ENCODE results near the gene NPLOC4.

NPLOC4 gene

DNA sequence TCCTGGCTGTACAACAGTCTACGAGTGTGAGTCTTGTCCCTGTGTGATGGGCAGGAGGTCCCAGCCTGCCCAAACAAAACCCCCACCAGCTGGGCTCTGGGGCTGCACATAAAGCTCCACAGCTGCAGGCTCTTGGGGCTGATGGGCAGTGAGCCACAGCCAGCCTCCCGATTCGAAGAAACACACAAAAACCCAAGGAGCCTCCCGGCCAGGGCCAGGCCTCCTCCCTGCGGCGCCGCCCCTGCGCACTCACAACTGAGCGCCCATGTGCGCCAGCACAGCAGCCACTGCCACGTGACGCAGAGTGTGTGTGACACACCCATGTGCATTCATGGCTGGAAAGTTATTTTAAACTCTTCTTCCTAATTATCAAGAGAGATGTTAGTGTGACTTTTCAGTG lies 54.2 kb downstream of the NPLOC4 start:
- no peak for DNase-seq

DNA sequence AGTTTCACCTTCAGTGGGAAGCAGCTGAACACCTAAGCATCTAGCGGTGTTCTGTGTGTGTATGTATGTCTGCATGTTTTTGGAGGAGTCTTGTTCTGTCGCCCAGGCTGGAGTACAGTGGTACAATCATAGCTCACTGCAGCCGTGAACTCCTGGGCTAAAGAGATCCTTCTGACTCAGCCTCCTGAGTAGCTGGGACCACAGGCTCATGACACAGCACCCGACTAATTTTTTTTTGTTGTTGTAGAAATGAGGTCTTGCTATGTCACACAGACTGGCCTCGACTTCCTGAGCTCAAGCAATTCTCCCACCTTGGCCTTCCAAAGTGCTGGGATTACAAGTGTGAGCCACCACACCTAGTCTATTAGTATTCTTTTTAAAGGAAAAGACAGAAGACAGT lies 54.6 kb downstream of the NPLOC4 start:
- no peak for DNase-seq

DNA sequence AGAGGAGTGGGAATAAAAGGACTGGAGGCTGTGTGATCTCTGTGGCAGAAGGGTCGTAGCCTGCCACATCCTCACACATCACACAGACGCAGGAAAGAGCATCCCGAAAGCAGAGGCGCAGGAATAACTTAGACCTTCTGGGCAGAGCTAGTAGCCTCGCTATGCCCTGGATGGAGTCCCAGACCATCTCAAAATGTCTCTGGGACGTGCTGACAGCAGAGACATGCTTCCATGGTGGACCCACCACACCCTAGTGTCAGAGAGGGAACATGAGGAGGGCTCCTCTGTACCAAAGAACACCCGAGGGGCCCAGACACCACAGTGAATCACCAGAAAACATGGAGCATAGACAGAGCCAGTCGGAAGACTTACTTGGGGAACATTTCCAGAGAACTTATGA lies 55.2 kb downstream of the NPLOC4 start:
- no peak for DNase-seq

GRCh38 chr17:81580481-81580880 lies 56.4 kb downstream of the NPLOC4 start:
- DNase-seq, result peak; percentile 53

DNA sequence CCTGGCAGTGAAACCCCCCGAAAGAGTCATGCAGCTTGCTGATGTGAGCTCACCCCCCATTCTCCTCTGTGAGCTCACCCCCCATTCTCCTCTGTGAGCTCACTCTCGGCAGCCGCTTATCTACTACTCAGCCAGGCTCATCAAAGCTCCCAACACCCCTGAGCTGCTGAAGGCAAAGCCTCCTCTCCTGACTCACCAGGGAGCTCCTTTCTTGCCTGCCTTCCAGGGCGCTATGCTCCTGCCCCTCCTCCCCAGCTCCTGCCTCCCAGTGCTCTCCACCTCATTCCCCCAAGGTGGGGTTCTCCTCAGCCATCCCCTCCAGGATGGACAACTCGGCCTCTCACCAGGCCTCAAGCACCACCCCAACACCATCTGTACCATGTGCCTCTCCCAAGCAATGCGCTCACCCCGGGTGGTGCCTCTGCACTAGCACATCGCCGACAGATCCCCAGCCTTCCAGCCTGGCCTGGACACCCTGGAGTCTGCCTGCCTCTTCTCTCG lies 57.0 kb downstream of the NPLOC4 start:
- DNase-seq, result peak; percentile 36

DNA sequence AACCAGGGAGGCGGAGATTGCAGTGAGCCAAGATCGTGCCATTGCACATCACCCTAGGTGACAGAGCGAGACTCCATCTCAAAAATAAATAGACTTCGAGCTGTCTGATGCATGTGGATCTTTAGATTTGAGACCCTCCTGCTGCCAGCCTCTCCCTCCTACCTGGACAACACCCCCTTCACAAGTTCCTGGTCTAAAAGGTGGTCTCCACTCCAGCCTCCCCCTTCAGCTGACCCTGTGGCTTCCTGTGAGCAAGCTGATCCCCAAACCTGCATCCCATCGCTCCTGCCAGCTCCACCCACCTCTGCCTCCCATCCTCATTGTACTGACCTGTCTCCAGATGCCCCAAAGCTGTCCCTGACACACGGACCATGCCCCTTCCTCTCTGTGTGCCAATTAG lies 57.6 kb downstream of the NPLOC4 start:
- DNase-seq, result no peak

GRCh38 chr17:81578561-81579225 lies 58.2 kb downstream of the NPLOC4 start:
- DNase-seq, result no peak

- no peak for DNase-seq
Measured at GRCh38 chr17:81578038-81578441, 58.9 kb downstream of the NPLOC4 start.

DNA sequence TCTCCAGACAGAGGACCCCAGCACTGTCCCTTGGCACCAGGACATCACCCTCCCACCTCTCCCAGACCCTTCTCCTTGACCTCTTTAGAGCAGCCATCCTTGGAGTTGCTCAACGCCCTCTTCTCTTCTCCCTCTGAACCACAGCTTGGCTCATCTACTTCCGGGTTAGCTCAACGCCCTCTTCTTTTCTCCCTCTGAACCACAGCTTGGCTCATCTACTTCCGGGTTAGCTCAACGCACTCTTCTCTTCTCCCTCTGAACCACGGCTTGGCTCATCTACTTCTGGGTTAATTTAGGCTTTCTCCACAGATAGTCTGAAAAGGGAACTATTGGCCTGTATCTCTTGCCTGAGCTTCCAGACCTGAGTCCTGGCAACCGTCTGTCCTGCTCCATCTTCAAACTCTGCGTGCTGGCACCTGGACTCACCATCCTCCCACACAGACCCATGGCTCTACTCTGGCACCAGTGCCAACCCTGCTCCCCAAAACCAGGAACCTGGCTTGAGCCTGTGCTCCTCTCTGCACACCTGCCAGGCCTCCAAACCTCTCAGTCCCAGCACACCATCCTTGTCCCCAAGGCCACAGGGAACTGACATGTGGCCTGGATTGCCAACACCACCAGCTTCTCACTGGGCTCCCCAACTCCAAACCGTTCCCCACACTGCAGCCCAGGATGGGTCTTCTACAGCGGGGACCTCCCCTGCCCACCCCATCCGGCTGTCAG lies 59.5 kb downstream of the NPLOC4 start:
- DNase-seq, result no peak

DNA sequence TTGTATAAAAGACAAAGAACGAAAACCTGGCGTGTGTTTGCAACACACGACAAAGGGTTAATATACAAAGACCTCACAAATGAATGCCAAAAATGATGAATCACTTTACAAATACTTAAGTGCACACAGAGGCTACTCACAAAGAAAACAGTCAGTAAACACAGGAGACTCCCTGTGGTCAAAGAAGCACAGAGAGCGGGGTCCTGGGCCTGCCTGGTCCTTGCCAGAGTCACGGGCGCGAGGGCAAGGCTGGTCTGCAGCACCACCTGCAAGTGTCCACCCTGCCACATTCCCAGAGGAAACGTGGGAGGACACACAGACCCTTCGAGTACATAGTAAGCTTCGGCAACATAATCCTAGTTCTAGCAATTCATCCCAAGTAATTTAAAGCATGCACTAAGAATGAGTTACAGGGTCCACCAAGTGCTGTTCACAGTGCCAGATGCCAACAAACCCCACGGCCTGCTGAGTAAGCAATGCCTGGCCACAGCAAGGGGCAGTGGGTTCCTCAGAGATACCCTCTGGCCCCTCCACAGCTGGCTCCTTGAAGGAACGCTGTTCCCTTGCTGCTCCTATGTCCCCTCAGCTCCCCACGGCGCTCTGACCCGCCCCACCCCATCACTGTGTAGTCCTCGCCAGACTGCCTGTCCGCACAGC lies 60.2 kb downstream of the NPLOC4 start:
- DNase-seq, result no peak

DNA sequence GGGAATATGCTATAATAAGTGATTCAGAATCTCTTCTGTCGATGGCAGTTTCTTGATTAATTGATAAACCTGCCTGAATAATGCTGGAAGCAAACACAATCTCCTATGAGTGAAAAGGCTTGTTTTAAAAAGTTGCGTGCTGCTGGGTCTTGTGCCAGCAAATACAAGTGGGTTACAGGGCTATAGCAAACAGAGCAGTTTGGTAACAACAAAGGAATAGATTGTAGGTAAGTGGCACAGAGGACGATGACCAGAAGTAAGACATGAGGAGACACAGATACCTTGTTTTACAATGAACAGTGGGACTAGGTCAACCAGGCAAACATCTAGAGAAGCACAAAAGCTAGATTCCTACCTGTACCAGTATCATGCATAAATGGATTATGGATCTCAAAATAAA lies 61.1 kb downstream of the NPLOC4 start:
- no peak for DNase-seq

DNA sequence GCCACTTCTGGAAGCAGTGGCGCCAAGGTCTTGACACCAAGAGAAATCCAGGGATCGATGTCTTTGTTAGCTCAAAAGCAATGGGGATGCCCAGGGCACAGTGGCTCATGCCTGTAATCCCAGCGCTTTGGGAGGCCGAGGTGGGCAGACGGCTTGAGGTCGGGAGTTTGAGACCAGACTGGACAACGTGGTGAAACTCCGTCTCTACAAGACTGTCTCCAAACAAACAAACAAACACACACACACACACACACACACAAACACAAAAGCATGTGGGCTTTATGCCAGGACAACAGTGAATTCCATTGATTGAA lies 62.3 kb downstream of the NPLOC4 start:
- no peak for DNase-seq

DNA sequence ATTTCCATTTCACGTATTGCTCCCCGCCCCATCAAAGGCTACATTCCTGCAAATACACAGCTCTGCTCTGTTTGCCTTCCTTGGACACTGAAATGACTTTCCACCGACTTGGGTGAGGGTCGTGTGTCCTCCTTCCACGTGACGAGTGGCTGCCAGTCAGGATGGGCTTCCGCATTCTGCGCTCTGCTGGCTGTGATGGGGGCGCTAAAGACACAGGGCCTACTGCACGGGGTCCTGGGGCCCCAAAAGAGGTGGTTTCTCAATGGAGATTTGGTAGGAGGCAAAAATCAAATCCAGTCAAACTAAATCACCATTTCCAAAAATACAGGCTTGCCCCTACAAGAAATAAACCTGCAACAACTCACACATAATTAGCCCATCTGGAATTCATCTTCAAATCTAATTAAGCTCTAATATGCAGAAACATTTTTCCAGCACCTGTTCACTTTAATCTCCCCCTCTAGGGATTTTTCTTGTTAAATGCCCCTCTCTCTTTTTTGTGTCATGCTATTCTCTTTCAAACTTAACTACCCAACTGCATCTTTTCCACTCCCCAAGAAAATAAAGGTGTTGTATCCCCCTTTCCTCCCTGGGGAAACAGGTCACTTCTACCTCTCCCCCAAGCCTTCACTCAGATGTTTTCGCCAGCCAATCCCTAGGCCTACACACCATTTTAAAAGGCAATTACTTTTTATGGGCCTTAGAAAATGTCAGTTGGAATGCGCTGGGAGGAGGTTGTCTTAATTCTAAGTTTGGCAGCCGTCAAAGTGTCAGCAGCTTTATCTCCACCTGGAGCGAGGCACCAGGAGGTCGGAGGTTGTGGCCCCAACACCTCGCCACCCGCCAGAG lies 62.9 kb downstream of the NPLOC4 start:
- no peak for DNase-seq

GRCh38 chr17:81572563-81573168 lies 64.2 kb downstream of the NPLOC4 start:
- DNase-seq, result no peak

- no peak for DNase-seq
Measured at GRCh38 chr17:81570964-81571363, 65.9 kb downstream of the NPLOC4 start.

GRCh38 chr17:81569986-81570514 lies 66.9 kb downstream of the NPLOC4 start:
- no peak for DNase-seq

DNA sequence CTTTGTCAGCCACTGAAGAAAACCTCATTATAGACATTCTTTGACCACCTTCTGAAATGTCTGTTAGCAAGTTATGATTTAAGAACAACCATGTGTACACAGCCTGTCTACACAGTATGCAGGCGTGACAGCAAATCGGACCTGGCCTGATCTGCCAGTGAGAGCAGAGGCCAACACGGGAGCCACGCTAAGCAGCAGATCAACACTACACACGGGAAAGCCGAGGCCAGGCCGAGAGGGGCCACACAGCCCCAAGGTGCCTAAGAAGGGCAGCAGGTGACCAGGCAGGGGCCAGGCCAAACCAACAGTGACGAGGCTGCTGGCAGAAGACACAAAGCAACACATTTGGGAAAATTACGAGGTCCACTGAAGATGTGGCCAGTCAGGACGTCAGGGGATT lies 68.5 kb downstream of the NPLOC4 start:
- no peak for DNase-seq

GRCh38 chr17:81567191-81567590 lies 69.7 kb downstream of the NPLOC4 start:
- DNase-seq, result no peak

DNA sequence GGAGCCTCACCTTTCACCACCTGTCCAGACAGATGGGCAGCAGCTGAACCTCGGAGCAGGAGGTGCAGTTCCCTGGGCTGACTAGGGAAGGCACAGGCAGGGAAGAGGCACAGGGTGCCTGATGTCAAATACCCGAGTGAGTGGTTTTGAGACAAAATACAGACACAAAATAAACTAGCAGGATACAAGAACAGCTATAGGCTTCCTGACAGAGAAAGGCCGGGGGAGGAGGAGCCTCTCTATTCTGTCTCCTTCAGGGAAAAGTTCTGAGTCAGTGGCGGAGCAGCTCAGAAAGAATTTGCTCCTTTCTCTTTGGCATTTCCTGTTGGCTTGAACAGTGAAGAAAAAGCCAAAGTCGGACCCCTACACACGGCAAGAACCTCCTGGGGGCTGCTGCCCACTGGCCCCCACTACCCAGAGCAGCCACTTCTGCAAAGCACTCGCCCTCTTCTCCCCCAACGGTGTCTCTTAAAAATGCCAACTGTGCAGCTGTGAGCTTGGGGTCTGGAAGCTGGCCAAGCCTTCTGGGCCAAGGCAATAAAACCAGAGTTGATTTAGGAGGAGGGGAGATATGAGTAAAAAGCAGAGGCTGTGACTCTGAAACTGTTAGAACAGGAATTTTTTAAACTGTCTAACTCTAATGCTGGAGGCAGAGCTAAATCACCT lies 70.3 kb downstream of the NPLOC4 start:
- DNase-seq, result peak; percentile 83

DNA sequence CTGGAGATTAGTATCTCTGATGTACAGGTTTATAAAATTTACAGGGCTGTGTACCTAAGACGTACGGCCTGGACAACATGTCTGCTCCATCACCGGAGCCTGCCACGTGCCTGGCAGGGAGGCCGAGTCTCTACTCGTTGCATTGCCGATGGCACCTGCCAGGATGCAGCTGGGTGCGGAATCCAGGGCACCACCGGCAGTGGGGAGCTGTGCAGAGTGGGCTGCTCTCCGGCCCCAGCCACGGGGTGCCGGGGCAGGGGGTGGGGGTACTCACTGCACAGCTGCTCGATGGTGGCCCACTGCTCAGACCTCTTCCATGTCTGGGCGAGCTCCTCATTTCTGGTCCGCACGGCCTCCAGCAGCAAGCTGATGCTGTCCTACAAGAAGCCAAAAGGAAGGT lies 71.7 kb downstream of the NPLOC4 start:
- DNase-seq, result no peak

DNA sequence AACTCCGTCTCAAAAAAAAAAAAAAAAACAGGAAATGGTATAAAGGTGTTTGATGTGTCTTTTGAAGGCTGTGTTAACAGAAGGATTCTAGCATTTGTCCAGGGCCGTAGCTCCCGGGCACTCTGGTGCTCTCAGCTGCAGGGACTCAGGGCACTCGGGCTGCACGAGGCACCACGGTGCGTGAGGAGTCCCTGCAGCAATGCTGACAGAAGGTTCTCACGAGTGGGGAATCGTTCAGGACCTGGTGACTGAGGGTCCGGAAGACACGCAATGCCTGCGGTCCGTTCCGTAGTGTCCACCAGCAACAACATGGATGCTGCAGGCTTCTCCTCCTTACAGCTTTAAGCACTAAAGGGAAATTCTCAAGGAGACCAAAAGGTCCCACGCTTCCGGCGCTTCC lies 72.1 kb downstream of the NPLOC4 start:
- no peak for DNase-seq

Measured in hematopoietic multipotent progenitor cell treated with erythropoietin and hydrocortisone succinate and interleukin-3 and kit ligand, for 6 days (in vitro differentiated cells).